GM21381 (cell line): Measurements from ENCODE around the gene BDH1.

Experiments used
- ATAC-seq: cut with Tn5 transposase; IDR thresholded peaks from one replicate; pipeline ENCODE4 v1.9.1; 2021; ENCODE audit warnings: mild to moderate bottlenecking, moderate library complexity; ENCODE audit not compliant: unreplicated experiment

Gene BDH1

DNA sequence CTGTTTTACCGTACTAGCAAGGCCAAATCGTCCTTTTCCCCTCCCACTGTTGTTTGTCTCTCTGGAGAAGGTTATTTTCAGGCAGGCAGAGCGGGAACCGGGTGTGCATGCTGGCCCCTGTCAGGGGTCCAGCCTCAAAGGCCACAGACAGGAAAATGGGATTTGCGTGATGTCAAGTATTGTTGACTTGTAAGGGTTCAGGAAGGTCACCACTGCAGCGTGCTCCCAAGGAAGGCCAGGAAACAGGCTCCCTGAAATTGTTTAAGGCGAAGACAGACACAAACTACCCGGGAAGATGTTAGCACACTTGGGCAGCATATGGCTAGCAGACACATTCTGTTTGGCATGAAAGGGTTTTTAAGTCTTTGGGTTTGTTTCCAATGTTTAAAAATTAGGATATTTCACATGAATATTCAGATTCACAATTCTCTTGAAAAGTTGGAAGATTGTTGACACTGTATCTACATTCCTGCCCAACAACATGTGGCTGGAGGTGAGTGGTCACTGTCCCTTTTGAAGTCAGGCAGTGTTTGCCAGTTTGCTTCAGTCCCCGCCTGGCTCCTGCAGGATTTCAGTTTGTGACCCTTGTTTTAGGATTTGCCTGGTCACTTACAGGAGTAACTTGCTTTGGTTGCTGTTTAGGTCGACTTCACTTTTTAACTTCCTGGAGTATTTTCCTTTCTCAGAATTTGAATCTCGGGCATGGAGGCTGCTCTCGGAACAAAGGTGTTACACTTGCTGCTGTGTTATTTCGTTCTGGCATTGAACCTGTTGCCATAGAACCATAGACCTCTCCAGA is 90.4 kb downstream of the BDH1 start:
- no peak for ATAC-seq

DNA sequence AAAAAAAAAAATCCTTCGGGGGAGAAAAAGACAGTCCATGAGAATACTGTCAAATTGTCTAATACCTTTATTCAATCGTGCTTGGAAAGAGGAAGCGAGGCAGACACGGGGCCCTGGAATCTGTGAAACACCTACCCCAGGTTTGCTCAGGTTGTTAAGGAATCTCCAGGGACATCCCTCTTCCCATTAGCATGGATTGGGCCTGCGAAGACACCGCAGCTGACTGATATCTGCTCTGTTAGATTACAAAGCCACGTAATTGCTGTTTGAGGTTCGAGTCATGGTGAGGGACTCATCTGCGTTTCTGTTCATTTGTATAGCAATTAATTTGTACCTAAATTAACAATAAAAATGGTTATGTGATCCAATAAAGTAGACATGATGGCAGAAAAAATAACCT is 91.0 kb downstream of the BDH1 start:
- no peak for ATAC-seq

DNA sequence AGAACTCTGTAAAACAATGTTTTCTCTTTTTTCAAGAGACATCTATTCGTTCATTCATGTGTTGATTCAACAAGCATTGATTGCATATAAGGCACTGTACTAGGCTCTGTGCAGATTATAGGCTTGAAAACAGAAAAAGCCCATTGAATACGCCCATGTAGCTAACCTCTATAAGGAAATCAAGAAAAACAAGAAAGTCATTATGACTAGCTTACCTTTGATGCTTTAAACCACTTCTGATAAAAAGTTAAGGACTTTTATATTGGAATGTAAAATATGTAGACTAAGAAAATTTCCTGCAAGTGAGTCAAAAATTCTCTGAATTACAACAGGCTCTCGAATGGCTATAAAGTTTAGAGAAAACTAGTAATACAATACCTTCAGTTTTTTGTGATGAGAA is 92.5 kb downstream of the BDH1 start:
- ATAC-seq = no peak

DNA sequence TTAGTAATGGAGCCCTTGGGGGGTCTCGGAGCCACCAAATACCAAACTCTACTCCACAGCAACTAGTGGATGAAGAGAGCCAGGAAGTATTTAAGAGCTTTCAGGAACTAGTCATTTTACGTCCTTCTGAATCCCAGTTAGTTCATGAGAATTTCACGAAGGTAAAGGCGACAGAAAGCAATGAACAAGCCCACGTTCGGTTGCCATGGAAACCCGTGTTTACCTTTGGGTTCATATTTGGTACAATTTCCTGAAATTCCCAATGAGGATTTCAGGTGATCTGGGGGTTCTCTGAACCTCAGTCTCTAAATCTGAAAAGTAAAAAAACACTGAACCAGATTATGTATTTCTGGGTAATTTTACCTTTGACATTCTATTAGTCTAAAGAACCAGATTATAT is 93.0 kb downstream of the BDH1 start:
- no peak for ATAC-seq

DNA sequence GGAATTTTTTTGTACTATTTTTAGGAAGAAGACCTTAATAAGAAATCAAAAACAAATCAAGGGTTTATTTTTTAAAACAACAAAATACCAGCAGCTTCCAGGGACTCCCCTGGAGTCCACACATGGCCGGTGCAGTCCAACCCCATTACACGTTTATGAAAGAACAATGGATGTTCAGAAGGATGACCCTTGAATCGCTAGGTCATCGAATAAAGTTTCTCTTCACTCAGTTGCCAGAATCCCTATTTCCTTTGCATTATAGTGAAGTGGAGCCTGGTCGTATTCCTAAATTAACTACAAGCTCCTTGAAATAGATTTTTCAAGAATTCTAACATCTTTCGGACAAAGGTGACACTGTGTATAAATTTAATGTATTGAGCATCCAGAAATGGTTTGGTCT is 95.1 kb downstream of the BDH1 start:
- ATAC-seq = no peak

DNA sequence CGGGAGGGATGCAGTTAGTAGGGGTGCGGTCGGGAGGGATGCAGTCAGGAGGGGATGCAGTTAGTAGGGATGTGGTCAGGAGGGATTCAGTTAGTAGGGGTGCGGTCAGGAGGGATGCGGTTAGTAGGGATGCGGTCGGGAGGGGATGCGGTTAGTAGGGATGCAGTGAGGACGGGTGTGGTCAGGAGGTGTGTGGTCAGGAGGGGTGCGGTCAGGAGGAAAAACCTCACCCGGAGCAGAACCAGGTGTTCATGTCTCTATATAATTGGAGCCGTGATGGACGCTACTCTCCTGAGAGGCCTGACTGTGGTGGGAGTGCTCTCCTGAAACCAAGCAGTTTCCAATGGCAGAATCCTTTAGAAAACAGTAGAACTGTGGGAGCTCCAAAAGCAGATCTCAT is 95.8 kb downstream of the BDH1 start:
- no peak for ATAC-seq
